GM06990 (cell line): ENCODE data around the gene PITRM1.

Source experiments
- DNase-seq: peaks from one replicate; pipeline ENCODE4 v3.0.0-alpha.2; 2011; ENCODE audit not compliant: insufficient read length; ENCODE audit errors: extremely low read depth
- H3K27me3 ChIP-seq: replicated peaks from 2 replicates; pipeline ENCODE4 v1.6.0; 2011; ENCODE audit warnings: low read length; ENCODE audit not compliant: control insufficient read depth, insufficient read depth
- H3K36me3 ChIP-seq: 2 replicates; pipeline ENCODE4 v1.5.1; 2011; ENCODE audit warnings: low read length; ENCODE audit not compliant: control insufficient read depth, insufficient read depth
- H3K4me3 ChIP-seq: replicated peaks from 2 replicates; pipeline ENCODE4 v1.5.1; 2011; ENCODE audit warnings: low read depth, mild to moderate bottlenecking, control low read depth, low read length
- CTCF ChIP-seq: IDR thresholded peaks from 2 replicates; pipeline ENCODE4 v1.5.1; 2011; ENCODE audit warnings: low read length, control low read depth, mild to moderate bottlenecking, inconsistent platforms; ENCODE audit not compliant: insufficient read depth, poor library complexity, severe bottlenecking

PITRM1 gene

DNA sequence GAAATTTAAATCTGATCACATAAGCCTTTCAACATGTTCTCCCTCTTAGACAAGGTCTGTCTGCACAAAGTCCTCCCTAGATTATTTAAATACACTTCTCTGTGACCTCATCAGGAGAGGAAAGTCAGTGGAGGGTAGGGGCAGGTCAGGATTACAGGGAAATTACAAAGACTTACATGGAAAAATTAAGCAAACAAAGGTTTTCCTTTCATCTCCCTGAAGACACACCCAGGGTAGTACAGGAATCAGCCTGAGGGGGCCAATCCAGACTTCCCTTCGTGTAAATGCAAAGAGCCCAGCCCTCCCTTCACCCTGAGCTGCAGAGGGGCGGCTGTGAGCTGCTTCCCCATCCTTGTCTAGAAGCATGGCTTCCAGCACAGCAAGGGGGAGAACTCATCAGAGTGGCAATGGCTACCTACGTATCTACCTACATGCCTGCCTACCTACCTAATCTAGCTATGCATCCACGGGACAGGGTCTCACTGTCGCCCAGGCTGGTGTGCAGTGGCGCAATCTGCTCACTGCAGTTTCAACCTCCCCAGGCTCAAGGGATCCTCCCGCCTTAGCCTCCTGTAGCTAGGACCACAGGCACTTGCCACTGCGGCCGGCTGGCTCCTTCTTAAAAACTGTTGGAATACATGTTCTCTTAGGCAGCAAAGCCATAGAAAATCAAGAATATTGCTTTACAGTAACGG, 33.2 kb downstream of the PITRM1 start:
- H3K36me3 ChIP-seq, result peaks cover 59% of the 10 kb centered on the region
- no peak for DNase-seq
- TF ChIP-seq CTCF, result no peak
- no peaks in the 10 kb centered on the region for H3K27me3 ChIP-seq
- no peak overlapping the region for H3K4me3 ChIP-seq

DNA sequence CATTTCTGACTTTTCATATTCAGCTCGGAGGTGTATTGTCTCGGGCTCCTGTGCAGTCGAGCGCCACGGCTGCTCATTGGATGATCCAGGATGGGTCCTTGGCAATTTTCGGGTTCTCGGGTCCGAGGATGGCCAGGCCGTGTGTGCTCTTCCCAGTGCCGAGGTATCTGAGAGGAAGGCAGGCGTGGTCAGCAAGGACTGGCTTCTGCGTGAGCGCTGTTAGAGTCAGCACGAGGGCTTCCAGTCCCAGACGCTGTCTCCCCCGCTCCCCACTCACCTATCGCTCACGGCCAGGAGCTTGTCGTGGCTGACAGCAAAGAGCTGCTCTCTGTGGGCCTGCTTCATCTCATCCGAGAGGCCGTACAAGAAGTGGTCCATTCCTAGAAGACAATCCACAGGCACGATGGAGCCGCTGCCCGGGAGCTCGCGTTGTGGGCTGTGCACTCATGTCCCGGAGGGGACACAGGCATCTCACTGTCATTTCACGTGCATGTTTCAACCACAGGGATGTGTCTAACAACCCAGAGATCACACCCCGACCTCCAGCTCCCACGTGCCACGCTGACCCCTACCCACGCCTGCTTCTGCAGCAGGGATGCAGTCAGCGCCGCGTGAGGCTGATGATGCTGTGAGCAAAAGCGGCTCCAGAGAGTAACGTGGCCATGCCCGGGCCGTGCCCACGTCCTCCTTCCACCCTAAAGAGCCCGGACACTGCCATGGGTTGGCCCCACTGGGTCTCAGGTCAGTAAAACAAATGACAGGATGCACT, 34.4 kb downstream of the PITRM1 start:
- DNase-seq, result no peak
- Histone ChIP-seq H3K36me3 (peaks cover 54% of the 10 kb centered on the region), H3K4me3 (no peak overlapping the region), H3K27me3 (no peaks in the 10 kb centered on the region)
- TF ChIP-seq CTCF, result no peak

DNA sequence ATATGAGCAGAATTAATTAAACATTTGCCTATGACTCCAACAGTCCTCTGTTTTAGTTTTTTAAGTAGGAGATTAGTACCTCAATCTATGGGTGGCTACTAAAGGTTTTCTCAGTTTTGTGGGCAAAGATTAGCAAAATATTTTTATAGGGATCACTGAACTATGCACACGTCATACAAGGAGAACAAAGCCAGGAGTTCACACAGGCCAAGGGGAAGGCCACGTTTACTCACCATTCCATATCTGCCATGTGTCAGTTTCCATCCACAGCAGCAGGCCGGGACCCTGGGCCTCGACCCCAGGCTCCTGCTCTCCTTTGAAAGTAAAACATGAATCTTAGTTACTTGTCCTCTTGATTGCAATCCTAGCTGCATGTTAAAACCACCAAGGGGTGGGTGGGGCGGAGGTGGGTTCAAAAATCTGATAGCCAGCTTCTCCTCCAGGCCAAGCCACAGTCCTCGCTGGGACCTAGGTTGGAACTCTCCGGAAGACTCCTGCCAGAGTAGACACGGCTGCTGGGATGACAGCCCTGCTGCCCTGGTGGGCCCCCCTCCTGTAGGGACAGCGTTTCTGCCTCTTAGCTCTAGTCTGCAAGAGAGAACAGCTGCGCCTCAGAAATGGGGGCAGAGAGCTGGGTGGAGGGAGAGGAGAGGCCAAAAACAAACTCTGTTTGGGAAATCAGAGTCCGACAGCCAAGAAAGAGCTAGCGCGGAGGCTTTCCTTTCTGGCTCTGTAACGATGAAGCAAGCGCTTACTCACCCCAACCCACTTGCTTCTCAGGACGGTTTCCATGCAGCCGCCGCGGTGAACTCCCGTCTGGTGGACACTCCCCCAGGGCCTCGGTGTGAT, 35.6 kb downstream of the PITRM1 start:
- peaks cover 50% of the 10 kb centered on the region for H3K36me3 ChIP-seq
- TF ChIP-seq CTCF, result no peak
- no peak overlapping the region for H3K4me3 ChIP-seq
- DNase-seq, result no peak
- H3K27me3 ChIP-seq, result no peaks in the 10 kb centered on the region

- no peak overlapping the region for H3K4me3 ChIP-seq
- H3K36me3 ChIP-seq, result peaks cover 49% of the 10 kb centered on the region
- DNase-seq, result no peak
- no peak for TF ChIP-seq CTCF
- no peaks in the 10 kb centered on the region for H3K27me3 ChIP-seq
These were observed 36.2 kb downstream of the PITRM1 start for GRCh38 chr10:3136336-3136735.

DNA sequence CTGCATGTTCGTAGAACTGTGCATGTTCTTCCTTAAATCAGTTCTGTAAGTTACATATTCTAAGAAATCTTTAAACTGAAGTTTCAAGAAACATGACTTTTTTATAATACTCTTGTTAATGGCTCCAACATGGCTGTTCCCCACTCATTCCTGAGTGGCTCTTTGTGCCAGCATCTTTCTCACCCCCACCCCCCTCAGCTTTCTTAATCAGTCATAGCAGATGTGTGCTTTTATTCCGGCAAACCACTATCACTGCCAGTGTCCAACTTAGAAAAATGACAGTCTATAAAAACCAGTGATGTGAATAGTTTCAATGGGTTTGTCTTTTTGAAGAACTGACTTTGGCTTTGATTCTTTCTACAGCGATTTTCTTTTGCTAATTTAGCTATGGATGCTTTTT, 37.6 kb downstream of the PITRM1 start:
- peaks cover 47% of the 10 kb centered on the region for H3K36me3 ChIP-seq

More for the DNA sequence above, 37.6 kb downstream of the PITRM1 start:
- H3K27me3 ChIP-seq, result no peaks in the 10 kb centered on the region
- no peak for DNase-seq
- TF ChIP-seq CTCF, result no peak
- no peak overlapping the region for H3K4me3 ChIP-seq
